ENCODE data around the gene EIF2S1.
"Not testable (repeated sequence)": the region's sequence is repeated elsewhere in the genome, so short reads cannot be mapped to it uniquely, and the experiment has no call there.

The EIF2S1 gene

DNA sequence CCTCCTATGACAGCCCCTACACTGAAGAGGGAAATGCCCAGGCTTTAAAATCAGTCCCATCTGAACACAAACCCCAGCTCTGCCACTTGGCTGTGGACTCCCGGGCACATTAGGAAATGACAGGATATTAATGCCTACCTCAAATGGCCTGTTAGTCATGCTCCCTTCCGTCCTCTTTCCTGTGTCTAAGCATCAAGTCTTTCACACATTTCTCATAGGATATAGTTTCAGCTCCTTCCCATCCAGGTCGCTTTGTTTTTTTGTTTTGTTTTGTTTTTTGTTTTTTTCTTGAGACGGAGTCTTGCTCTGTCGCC is 35.7 kb downstream of the EIF2S1 start:
- no peak for DNase-seq (ENCODE audit: low read depth)
- H3K4me3 ChIP-seq (ENCODE audit: low read depth, low read length): no peak overlapping the region
- TF ChIP-seq, protein P1, sequence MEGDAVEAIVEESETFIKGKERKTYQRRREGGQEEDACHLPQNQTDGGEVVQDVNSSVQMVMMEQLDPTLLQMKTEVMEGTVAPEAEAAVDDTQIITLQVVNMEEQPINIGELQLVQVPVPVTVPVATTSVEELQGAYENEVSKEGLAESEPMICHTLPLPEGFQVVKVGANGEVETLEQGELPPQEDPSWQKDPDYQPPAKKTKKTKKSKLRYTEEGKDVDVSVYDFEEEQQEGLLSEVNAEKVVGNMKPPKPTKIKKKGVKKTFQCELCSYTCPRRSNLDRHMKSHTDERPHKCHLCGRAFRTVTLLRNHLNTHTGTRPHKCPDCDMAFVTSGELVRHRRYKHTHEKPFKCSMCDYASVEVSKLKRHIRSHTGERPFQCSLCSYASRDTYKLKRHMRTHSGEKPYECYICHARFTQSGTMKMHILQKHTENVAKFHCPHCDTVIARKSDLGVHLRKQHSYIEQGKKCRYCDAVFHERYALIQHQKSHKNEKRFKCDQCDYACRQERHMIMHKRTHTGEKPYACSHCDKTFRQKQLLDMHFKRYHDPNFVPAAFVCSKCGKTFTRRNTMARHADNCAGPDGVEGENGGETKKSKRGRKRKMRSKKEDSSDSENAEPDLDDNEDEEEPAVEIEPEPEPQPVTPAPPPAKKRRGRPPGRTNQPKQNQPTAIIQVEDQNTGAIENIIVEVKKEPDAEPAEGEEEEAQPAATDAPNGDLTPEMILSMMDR (IDR thresholded peaks at IDR 0.05; ENCODE audit: control insufficient read depth, extremely low read depth, insufficient read depth): no peak

DNA sequence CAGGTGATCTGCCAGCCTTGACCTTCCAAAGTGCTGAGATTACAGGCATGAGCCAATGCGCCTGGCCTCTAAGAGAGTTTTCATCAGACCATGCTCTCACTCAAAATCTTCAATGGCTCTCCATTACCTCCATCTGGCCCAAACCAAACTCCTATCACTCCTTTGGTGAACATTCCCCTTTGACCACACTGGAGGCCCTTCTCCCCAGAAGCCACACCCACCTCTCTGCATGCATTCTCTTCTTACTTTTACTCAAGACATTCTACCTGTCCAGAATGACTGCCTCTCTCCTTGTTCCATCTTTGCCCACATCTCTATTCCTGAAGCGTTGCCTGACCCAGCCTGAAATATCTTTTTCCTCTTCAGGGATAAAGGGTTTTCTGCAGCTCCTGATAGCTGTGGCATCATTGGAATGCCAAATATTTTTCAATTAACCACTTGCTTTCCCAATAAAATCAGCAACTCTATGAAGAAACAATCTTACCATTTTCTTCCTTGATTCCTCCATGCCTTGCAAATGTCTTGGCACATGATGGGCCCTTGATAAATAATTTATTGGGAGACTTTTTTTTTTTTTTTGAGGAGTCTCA is 36.3 kb downstream of the EIF2S1 start:
- H3K4me3 ChIP-seq (ENCODE audit: low read depth, low read length): no peak overlapping the region
- TF ChIP-seq, protein P1 (IDR thresholded peaks at IDR 0.05; ENCODE audit: control insufficient read depth, extremely low read depth, insufficient read depth): no peak
- DNase-seq (ENCODE audit: low read depth): no peak

DNA sequence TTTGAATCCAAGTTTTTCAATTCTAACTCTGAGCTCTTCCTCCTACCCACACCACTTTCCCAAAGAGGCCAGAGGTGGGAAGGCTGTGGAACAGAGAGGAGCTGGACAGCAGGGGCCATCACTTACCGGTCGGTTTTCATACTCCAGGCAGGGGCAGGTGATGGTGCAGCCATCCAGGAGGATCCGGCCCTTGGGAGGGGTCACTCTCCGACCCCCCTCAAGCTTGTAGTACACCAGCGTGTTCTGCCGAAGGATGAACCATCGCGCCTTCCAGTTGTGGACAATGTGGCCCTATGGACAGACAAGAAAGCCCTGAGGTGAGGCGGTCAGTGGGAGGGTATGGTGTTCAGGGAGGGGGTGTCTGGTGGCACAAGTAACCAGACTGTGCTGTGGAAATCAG is 37.4 kb downstream of the EIF2S1 start:
- TF ChIP-seq, protein P1 (IDR thresholded peaks at IDR 0.05; ENCODE audit: control insufficient read depth, extremely low read depth, insufficient read depth): no peak
- H3K4me3 ChIP-seq (ENCODE audit: low read depth, low read length): no peak overlapping the region
- DNase-seq (ENCODE audit: low read depth): no peak

DNA sequence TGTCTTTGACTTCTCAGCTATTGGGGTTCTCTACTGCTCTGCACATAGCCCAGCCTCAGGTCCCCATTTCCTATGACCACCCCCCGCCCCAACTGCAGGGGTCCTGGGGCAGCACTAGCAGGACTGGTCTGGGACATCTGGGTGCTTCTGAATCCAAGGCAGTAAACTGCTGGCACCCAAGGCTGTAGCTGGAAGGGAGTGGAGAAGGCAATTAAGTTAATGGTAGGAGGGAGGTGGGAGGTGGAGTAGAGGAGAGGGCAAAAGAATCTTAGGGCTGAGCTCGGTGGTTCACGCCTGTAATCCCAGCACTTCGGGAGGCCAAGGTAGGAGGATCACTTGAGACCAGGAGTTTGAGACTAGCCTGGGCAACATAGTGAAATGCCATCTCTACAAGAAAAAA is 40.3 kb downstream of the EIF2S1 start:
- no peak overlapping the region for H3K4me3 ChIP-seq (ENCODE audit: low read depth, low read length)
- TF ChIP-seq, protein P1 (IDR thresholded peaks at IDR 0.05; ENCODE audit: control insufficient read depth, extremely low read depth, insufficient read depth): no peak

GRCh38 chr14:67405771-67406170 is 45.6 kb downstream of the EIF2S1 start:
- no peak for DNase-seq (ENCODE audit: low read depth)
- TF ChIP-seq, protein P1 (IDR thresholded peaks at IDR 0.05; ENCODE audit: control insufficient read depth, extremely low read depth, insufficient read depth): no peak
- H3K4me3 ChIP-seq (ENCODE audit: low read depth, low read length): no peak overlapping the region

More for the DNA sequence above, 40.3 kb downstream of the EIF2S1 start:
- DNase-seq (ENCODE audit: low read depth): no peak

- H3K4me3 ChIP-seq (ENCODE audit: low read depth, low read length); DNase-seq (ENCODE audit: low read depth): not testable (repeated sequence)
Observed at GRCh38 chr14:67408122-67408801, 48.1 kb downstream of the EIF2S1 start.

GRCh38 chr14:67409461-67409860 is 49.3 kb downstream of the EIF2S1 start:
- TF ChIP-seq, protein P1 (IDR thresholded peaks at IDR 0.05; ENCODE audit: control insufficient read depth, extremely low read depth, insufficient read depth): no peak
- H3K4me3 ChIP-seq (ENCODE audit: low read depth, low read length): no peak overlapping the region
- no peak for DNase-seq (ENCODE audit: low read depth)
